Measurements from ENCODE around the gene DAG1.

Gene DAG1

GRCh38 chr3:49539659-49540560 is 69.8 kb downstream of the DAG1 start:
- peak; percentile 88 for FAIRE-seq
- peak; percentile 90 for DNase-seq (ENCODE audit: insufficient read length, low spot score)

- no peak for DNase-seq (ENCODE audit: insufficient read length, low spot score)
- no peak for FAIRE-seq
These were observed 82.0 kb downstream of the DAG1 start for GRCh38 chr3:49552087-49552486.

- FAIRE-seq (no peak), DNase-seq (ENCODE audit: insufficient read length, low spot score) (no peak)
These were observed 83.2 kb downstream of the DAG1 start for GRCh38 chr3:49553324-49553691.

GRCh38 chr3:49553692-49554632 is 83.9 kb downstream of the DAG1 start, which contains the start of gene BSN:
BSN (plus strand) TSS chr3:49554477; CDS start chr3:49554603, 126 bp downstream.
- FAIRE-seq (peak; percentile 86), DNase-seq (ENCODE audit: insufficient read length, low spot score) (peak; percentile 99)

GRCh38 chr3:49554633-49555265 is 84.7 kb downstream of the DAG1 start:
- DNase-seq (ENCODE audit: insufficient read length, low spot score) (no peak), FAIRE-seq (no peak)

- no peak for FAIRE-seq
- no peak for DNase-seq (ENCODE audit: insufficient read length, low spot score)
These were observed 86.6 kb downstream of the DAG1 start for GRCh38 chr3:49556500-49557275.

- FAIRE-seq (no peak), DNase-seq (ENCODE audit: insufficient read length, low spot score) (no peak)
These were observed 93.0 kb downstream of the DAG1 start for GRCh38 chr3:49563040-49563578.

- FAIRE-seq, result no peak
- DNase-seq (ENCODE audit: insufficient read length, low spot score), result no peak
These were observed 93.7 kb downstream of the DAG1 start for GRCh38 chr3:49563766-49564165.

GRCh38 chr3:49566312-49566711 is 96.2 kb downstream of the DAG1 start:
- no peak for DNase-seq (ENCODE audit: insufficient read length, low spot score)

GRCh38 chr3:49567406-49567805 is 97.3 kb downstream of the DAG1 start:
- FAIRE-seq (no peak), DNase-seq (ENCODE audit: insufficient read length, low spot score) (no peak)

More at GRCh38 chr3:49566312-49566711, 96.2 kb downstream of the DAG1 start:
- no peak for FAIRE-seq

GRCh38 chr3:49568965-49569364 is 98.9 kb downstream of the DAG1 start:
- FAIRE-seq, result no peak
- DNase-seq (ENCODE audit: insufficient read length, low spot score), result no peak

GRCh38 chr3:49570028-49570654 is 100.1 kb downstream of the DAG1 start:
- FAIRE-seq (no peak), DNase-seq (ENCODE audit: insufficient read length, low spot score) (no peak)

GRCh38 chr3:49582177-49582576 is 112.1 kb downstream of the DAG1 start:
- DNase-seq (ENCODE audit: insufficient read length, low spot score), result no peak

More at GRCh38 chr3:49582177-49582576, 112.1 kb downstream of the DAG1 start:
- no peak for FAIRE-seq

Data from GM19239 (cell line).